ENCODE results near the gene WHRN. TPM values are rescaled to one million over a fixed set of nuclear protein-coding genes. Genes with fewer than 3 reads are reported as not detected.

Gene WHRN
- total and polyA plus RNA-seq, 9 of the 15 experiments (the other 6 are each of a cell fraction or from before 2014, with no cell fraction given): 0.31 to 14.1 (median 3.0) TPM

DNA sequence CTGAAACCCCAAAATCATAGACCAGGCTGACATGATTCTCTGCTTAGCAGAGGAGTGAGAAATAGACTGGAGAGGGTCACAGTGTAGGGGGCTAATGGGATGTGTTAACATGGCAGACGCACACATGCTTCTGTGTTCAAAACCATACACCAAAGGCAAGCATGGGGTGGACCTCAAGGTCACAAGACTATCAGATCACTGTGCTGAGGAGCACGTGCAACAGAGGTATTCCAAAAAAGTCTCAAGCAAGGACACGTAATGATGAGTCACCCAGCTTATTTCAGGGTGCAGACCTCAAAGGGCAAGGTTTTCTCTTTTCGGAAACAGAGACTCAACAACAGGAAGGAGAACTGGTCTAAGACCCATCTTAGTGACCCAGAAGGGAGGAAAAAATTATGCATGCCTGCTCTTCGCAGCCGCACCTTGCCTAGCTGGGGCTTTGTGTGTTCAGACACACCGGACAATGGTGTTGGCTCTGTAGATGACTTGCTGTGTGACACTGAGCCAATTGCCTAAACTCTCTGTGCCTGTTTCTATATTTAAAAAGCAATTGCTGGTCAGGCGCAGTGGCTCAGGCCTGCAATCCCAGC is 20.3 kb downstream of the WHRN start (continued):
- TF ChIP-seq, protein P1, sequence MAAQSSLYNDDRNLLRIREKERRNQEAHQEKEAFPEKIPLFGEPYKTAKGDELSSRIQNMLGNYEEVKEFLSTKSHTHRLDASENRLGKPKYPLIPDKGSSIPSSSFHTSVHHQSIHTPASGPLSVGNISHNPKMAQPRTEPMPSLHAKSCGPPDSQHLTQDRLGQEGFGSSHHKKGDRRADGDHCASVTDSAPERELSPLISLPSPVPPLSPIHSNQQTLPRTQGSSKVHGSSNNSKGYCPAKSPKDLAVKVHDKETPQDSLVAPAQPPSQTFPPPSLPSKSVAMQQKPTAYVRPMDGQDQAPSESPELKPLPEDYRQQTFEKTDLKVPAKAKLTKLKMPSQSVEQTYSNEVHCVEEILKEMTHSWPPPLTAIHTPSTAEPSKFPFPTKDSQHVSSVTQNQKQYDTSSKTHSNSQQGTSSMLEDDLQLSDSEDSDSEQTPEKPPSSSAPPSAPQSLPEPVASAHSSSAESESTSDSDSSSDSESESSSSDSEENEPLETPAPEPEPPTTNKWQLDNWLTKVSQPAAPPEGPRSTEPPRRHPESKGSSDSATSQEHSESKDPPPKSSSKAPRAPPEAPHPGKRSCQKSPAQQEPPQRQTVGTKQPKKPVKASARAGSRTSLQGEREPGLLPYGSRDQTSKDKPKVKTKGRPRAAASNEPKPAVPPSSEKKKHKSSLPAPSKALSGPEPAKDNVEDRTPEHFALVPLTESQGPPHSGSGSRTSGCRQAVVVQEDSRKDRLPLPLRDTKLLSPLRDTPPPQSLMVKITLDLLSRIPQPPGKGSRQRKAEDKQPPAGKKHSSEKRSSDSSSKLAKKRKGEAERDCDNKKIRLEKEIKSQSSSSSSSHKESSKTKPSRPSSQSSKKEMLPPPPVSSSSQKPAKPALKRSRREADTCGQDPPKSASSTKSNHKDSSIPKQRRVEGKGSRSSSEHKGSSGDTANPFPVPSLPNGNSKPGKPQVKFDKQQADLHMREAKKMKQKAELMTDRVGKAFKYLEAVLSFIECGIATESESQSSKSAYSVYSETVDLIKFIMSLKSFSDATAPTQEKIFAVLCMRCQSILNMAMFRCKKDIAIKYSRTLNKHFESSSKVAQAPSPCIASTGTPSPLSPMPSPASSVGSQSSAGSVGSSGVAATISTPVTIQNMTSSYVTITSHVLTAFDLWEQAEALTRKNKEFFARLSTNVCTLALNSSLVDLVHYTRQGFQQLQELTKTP (IDR thresholded peaks at IDR 0.05; ENCODE audit: low read depth in 1 of 2, partially characterized antibody in 2 of 2): peak; percentile 70 to 75
- TF ChIP-seq TBP (optimal IDR thresholded peaks at IDR 0.05; ENCODE audit: low read depth, low read length) (no peak), NCOA2 (IDR thresholded peaks at IDR 0.05; ENCODE audit: partially characterized antibody in 2 of 2) (no peak), TAF9B (IDR thresholded peaks at IDR 0.05; ENCODE audit: partially characterized antibody) (no peak), ATF7 (IDR thresholded peaks at IDR 0.05) (peak; percentile 81), SREBF1 (IDR thresholded peaks at IDR 0.05; ENCODE audit: borderline replicate concordance, low read depth, low read length) (no peak), MCM5 (IDR thresholded peaks at IDR 0.05; ENCODE audit: low read depth) (no peak), KAT8 (IDR thresholded peaks at IDR 0.05; ENCODE audit: low read depth) (no peak), FOXP1 (CRISPR knock-in tag; IDR thresholded peaks at IDR 0.05) (no peak), ZKSCAN8 (CRISPR knock-in tag; IDR thresholded peaks at IDR 0.05) (no peak), HNRNPH1 (optimal IDR thresholded peaks at IDR 0.05; ENCODE audit: low read depth, low read length) (no peak), NFATC3 (IDR thresholded peaks at IDR 0.05) (no peak)
- TF ChIP-seq, protein P2, sequence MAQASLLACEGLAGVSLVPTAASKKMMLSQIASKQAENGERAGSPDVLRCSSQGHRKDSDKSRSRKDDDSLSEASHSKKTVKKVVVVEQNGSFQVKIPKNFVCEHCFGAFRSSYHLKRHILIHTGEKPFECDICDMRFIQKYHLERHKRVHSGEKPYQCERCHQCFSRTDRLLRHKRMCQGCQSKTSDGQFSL (CRISPR knock-in tag; IDR thresholded peaks at IDR 0.05): no peak
- TF ChIP-seq, protein P2 (tag; IDR thresholded peaks at IDR 0.05): no peak
- TF ChIP-seq, protein P3, sequence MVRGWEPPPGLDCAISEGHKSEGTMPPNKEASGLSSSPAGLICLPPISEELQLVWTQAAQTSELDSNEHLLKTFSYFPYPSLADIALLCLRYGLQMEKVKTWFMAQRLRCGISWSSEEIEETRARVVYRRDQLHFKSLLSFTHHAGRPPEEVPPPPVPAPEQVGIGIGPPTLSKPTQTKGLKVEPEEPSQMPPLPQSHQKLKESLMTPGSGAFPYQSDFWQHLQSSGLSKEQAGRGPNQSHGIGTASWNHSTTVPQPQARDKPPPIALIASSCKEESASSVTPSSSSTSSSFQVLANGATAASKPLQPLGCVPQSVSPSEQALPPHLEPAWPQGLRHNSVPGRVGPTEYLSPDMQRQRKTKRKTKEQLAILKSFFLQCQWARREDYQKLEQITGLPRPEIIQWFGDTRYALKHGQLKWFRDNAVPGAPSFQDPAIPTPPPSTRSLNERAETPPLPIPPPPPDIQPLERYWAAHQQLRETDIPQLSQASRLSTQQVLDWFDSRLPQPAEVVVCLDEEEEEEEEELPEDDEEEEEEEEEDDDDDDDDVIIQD (CRISPR knock-in tag; IDR thresholded peaks at IDR 0.05): no peak
- TF ChIP-seq, protein P4, sequence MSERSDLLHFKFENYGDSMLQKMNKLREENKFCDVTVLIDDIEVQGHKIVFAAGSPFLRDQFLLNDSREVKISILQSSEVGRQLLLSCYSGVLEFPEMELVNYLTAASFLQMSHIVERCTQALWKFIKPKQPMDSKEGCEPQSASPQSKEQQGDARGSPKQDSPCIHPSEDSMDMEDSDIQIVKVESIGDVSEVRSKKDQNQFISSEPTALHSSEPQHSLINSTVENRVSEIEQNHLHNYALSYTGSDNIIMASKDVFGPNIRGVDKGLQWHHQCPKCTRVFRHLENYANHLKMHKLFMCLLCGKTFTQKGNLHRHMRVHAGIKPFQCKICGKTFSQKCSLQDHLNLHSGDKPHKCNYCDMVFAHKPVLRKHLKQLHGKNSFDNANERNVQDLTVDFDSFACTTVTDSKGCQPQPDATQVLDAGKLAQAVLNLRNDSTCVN (CRISPR knock-in tag; IDR thresholded peaks at IDR 0.05): no peak
- TF ChIP-seq, protein P5, sequence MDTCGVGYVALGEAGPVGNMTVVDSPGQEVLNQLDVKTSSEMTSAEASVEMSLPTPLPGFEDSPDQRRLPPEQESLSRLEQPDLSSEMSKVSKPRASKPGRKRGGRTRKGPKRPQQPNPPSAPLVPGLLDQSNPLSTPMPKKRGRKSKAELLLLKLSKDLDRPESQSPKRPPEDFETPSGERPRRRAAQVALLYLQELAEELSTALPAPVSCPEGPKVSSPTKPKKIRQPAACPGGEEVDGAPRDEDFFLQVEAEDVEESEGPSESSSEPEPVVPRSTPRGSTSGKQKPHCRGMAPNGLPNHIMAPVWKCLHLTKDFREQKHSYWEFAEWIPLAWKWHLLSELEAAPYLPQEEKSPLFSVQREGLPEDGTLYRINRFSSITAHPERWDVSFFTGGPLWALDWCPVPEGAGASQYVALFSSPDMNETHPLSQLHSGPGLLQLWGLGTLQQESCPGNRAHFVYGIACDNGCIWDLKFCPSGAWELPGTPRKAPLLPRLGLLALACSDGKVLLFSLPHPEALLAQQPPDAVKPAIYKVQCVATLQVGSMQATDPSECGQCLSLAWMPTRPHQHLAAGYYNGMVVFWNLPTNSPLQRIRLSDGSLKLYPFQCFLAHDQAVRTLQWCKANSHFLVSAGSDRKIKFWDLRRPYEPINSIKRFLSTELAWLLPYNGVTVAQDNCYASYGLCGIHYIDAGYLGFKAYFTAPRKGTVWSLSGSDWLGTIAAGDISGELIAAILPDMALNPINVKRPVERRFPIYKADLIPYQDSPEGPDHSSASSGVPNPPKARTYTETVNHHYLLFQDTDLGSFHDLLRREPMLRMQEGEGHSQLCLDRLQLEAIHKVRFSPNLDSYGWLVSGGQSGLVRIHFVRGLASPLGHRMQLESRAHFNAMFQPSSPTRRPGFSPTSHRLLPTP (IDR thresholded peaks at IDR 0.05; ENCODE audit: borderline replicate concordance, extremely low read depth, insufficient read length): no peak

Data from K562 (cell line).